Adrenal gland (tissue), 5 donors: ENCODE data around the gene PEX3.

Experiments
- CTCF ChIP-seq, 6 experiments: fragments of 450-650 bp in 4 of 6; fragments of 200-600 bp in 2 of 6; sonication (generic) in 1 of 6; IDR thresholded peaks; 1 replicate in 5 of 6; 2 replicates in 1 of 6; pipeline versions ENCODE4 v1.5.1 to v1.8.0; 2016 to 2021; ENCODE audit warnings: antibody characterized with exemption in 6 of 6, mild to moderate bottlenecking in 2 of 6, moderate library complexity in 1 of 6
- POLR2A ChIP-seq, 2 donors: fragments of 450-650 bp; IDR thresholded peaks; one replicate each; pipeline ENCODE4 v1.6.1; 2017; ENCODE audit warnings: antibody characterized with exemption in 2 of 2, mild to moderate bottlenecking in 2 of 2, moderate library complexity in 1 of 2
- donor health status: DM: no; HTN: no; CAD: no.

GRCh38 chr6:143432588-143432987 is 18.0 kb upstream of the PEX3 start:
- TF ChIP-seq CTCF (IDR thresholded peaks at IDR 0.05) (no peak), POLR2A (IDR thresholded peaks at IDR 0.05) (no peak)
